ENCODE results near the gene ZFYVE21.

Gene ZFYVE21

DNA sequence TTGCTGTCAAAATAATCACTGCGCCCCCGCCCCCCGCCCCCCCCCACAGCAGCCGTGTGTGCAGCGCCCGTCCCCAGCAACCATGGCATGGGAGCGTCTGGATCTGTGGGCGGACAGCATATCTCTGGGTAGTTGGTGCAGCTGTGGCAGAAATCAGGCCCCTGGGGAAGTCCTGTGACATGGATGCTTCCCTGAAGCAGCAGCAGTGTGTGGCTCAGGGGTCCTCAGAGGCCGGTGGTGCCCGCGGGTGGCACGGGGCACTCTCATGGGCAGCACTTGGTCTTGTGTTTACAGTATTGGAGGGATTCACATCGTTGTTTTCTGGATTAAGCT is 19.6 kb upstream of the ZFYVE21 start:
- no peak overlapping the region for H3K4me3 ChIP-seq (ENCODE audit: low read length)
- DNase-seq (ENCODE audit: low read depth), result no peak
- TF ChIP-seq, protein P1, sequence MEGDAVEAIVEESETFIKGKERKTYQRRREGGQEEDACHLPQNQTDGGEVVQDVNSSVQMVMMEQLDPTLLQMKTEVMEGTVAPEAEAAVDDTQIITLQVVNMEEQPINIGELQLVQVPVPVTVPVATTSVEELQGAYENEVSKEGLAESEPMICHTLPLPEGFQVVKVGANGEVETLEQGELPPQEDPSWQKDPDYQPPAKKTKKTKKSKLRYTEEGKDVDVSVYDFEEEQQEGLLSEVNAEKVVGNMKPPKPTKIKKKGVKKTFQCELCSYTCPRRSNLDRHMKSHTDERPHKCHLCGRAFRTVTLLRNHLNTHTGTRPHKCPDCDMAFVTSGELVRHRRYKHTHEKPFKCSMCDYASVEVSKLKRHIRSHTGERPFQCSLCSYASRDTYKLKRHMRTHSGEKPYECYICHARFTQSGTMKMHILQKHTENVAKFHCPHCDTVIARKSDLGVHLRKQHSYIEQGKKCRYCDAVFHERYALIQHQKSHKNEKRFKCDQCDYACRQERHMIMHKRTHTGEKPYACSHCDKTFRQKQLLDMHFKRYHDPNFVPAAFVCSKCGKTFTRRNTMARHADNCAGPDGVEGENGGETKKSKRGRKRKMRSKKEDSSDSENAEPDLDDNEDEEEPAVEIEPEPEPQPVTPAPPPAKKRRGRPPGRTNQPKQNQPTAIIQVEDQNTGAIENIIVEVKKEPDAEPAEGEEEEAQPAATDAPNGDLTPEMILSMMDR (conservative IDR thresholded peaks at IDR 0.05; ENCODE audit: low read length), result no peak

DNA sequence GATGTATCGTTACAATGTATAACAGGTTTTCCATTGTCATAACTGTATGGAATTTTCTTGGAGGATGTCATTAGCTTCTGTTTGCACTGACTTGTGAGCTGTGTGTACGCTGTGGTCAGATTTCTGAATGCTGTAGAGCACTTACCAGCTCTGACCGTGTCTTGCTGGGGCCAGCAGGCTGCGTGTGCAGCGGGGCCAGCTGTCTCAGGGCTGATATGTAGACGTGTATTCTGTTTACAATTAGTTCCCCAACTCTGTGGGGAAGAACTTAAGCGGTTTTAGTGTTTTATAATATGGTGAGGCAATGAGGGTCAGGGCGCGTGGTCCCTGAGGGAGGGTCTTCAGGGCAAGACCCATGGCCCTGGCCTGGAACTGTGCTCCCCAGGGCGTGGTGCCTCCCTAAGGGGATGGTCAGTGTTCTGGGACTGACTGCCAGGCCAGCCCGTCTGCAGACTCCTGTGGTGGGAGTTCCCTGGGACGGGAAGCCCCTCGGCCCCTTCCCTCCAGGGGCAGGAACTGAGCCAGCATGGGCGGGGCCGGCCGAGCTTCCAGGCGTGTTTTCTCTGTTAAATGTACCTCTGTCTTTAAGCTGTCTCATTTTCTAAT is 19.0 kb upstream of the ZFYVE21 start:
- DNase-seq (ENCODE audit: low read depth), result peak; percentile 56
- no peak overlapping the region for H3K4me3 ChIP-seq (ENCODE audit: low read length)
- TF ChIP-seq, protein P1 (conservative IDR thresholded peaks at IDR 0.05; ENCODE audit: low read length), result no peak

DNA sequence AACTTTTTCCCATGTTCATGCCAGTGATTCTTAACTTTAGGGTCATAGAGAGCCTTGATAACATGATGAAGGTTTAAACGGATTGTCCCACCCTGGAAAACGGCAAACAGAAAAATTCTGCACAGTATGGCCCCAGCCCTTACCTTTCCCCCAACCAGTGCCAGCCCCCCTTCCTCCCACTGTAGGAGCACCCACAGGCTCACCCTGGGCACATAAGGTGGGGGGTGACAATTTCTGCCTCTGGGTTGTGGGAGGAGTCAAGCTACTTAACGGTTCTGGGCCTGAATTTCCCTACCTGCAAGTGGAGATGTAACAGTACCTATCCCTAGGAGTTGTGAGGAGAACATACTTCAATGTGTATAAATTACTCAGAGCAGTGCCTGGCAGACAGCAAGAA is 18.4 kb upstream of the ZFYVE21 start:
- TF ChIP-seq, protein P1 (conservative IDR thresholded peaks at IDR 0.05; ENCODE audit: low read length), result no peak
- no peak overlapping the region for H3K4me3 ChIP-seq (ENCODE audit: low read length)
- no peak for DNase-seq (ENCODE audit: low read depth)

DNA sequence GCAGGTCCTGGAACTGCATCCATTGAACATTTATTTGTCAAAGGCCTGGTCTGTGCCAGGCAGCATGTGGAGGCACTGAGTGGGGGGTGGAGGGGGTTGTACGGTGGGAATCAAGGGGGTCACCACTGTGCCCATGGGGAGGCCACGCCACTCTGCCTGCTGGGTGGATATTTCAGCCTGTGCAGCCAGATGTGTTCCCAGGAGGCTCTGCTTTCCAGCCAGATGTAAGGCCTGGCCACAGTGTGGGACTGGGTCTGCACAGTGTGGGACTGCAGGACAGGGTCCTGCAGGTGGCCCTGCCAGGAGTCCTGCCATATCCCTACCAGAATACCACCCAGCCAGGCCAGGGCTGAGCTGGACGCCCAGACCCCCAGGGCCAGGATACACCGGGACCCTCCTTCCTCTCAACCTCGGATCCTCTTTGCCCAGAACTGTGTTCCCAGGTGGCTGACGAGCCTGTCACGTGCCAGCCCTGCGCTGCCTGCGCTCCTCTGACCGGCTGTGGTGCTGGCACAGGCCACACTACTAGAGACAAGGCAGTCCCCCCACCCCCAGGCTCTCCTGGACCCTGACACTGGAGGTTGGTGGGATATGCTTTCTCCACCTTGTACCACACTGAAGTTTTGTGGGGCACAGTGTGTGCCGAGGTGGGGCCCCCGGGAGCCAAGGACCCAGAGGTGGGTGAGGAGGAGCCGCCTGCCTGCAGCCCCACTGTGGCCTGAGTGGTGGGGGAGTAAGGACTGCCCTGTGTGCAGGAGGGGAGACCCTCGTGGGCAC is 17.8 kb upstream of the ZFYVE21 start:
- no peak overlapping the region for H3K4me3 ChIP-seq (ENCODE audit: low read length)
- DNase-seq (ENCODE audit: low read depth), result no peak
- TF ChIP-seq, protein P1 (conservative IDR thresholded peaks at IDR 0.05; ENCODE audit: low read length), result no peak

DNA sequence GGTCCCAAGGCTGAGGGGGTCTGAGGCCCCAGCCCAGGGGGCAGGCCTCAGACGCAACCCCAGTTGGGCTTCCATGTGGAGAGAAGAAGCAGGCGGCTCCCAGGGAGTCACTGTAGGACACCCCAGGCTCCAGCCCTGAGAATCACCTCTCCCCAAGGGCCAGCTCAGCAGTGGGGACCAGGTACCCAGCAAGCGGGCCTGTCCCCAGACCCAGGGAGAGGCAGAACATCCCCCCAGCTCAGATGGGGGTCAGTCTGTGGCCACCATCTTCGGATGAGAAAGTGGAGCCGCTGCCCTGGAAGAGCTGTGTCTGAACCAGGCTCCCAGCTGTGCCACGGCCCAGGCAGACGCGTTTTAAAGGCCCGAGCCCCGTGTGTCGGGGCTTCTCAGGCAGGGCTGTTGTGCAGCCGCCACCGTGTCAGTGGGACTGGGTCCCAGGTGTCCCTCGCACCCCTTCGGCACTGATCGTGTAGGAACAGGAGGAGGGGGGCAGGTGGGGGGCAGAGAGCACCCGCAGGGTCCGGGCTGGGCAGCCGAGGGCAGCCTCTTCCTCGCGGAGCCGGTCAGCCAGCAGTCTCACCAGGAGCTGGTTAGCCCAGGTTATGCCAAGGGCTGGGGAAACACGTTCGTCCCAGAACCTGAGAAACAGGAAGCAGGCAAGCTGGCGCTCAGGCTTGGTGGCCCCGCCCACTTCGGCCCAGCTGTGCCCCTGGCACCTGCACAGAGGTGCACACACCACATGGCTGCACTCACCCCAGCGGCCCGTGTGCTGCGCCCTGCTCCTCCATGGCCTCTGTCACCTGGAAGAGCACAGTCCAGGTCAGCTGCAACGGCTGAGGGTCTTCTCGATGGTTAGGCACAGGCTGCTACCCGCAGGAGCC is 17.0 kb upstream of the ZFYVE21 start:
- H3K4me3 ChIP-seq (ENCODE audit: low read length), result no peak overlapping the region
- DNase-seq (ENCODE audit: low read depth), result no peak
- TF ChIP-seq, protein P1 (conservative IDR thresholded peaks at IDR 0.05; ENCODE audit: low read length), result no peak

DNA sequence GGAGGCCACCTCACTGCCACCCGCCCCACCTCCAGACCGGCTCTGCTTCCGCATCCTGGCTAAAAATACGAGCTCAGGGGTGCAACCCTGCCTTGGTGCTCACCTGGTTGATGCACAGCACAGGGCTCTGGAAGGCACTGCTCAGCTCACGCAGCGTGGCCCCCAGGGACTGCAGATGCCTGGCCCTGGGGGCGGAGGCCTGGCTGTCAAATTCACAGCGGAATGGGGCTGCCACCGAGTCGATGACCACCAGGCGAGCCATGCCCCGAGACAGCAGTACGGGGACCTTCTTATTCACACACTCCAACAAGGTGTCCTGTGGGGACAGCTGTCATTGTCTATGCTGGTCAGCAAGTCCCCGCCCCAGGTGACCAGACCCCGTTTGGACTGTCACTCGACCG is 16.3 kb upstream of the ZFYVE21 start:
- no peak overlapping the region for H3K4me3 ChIP-seq (ENCODE audit: low read length)
- TF ChIP-seq, protein P1 (conservative IDR thresholded peaks at IDR 0.05; ENCODE audit: low read length), result no peak
- no peak for DNase-seq (ENCODE audit: low read depth)
